Vagina (tissue), 2 donors: ENCODE measurements around the gene STEAP1B. TPM values are rescaled to one million over a fixed set of nuclear protein-coding genes. Genes with fewer than 3 reads are reported as not detected.
"Not testable (repeated sequence)": the region's sequence is repeated elsewhere in the genome, so short reads cannot be mapped to it uniquely, and the experiment has no call there.

Experiments
- DNase-seq, 2 donors: peaks; one replicate each; pipeline ENCODE4 v3.0.0-alpha.2; 2017; ENCODE audit errors: extremely low spot score in 2 of 2
- H3K27ac ChIP-seq: fragments of 200-600 bp; sonication (generic); one replicate; pipeline ENCODE4 v1.5.1; 2019
- H3K27me3 ChIP-seq: fragments of 200-600 bp; sonication (generic); one replicate; pipeline ENCODE4 v1.5.1; 2019
- H3K36me3 ChIP-seq, 2 donors: fragments of 200-600 bp; sonication (generic); one replicate each; pipeline ENCODE4 v1.5.1; 2017 to 2019
- H3K4me1 ChIP-seq: fragments of 200-600 bp; sonication (generic); one replicate; pipeline ENCODE4 v1.5.1; 2019
- H3K4me3 ChIP-seq, 2 donors: fragments of 200-600 bp; sonication (generic); 1 replicate in 1 of 2; 2 replicates in 1 of 2; pipeline ENCODE4 v1.5.1; 2016 to 2019
- H3K9me3 ChIP-seq: fragments of 200-600 bp; sonication (generic); one replicate; pipeline ENCODE4 v1.5.1; 2019
- POLR2A ChIP-seq, 2 donors: fragments of 450-650 bp; IDR thresholded peaks; one replicate each; pipeline ENCODE4 v1.6.1; 2017; ENCODE audit warnings: antibody characterized with exemption in 2 of 2, mild to moderate bottlenecking in 2 of 2, moderate library complexity in 2 of 2
- POLR2AphosphoS5 ChIP-seq, 2 donors: sonication (generic); formaldehyde crosslinking; IDR thresholded peaks; one replicate each; pipeline ENCODE4 v1.9.0; 2017; ENCODE audit warnings: antibody characterized with exemption in 2 of 2, mild to moderate bottlenecking in 2 of 2, low read depth in 1 of 2; ENCODE audit not compliant: insufficient read depth in 1 of 2
- intact Hi-C: fragments of 100-400 bp; cut with DNase I; formaldehyde crosslinking; loops from one replicate; pipeline ENCODE4 v1.15.1; 2023
- total RNA-seq: library from RNA; depleted of rRNA; stranded (reverse); fragments of >200 nt; gene quantifications from one replicate; pipeline ENCODE4 v1.2.3, GENCODE V29; 2016
- TF ChIP-seq, protein P1 (sequence below), 3 experiments: fragments of 450-650 bp in 2 of 3; fragments of 200-600 bp in 1 of 3; sonication (generic) in 1 of 3; IDR thresholded peaks; one replicate each; pipeline ENCODE4 v1.5.1; 2017 to 2019; ENCODE audit warnings: antibody characterized with exemption in 3 of 3, mild to moderate bottlenecking in 2 of 3, moderate library complexity in 2 of 3

STEAP1B gene
- total RNA-seq, 1 donor from 2014 or later: 8.8 TPM

- no peak for DNase-seq
- no peak overlapping the region for H3K4me3 ChIP-seq
- H3K36me3 ChIP-seq: no peaks in the 10 kb centered on the region
- peaks cover 24% of the 10 kb centered on the region for H3K4me1 ChIP-seq
- intact Hi-C loops: no loop called here
- H3K9me3 ChIP-seq: no peaks in the 10 kb centered on the region
- no peak for TF ChIP-seq POLR2A (IDR thresholded peaks at IDR 0.05)
- TF ChIP-seq, protein P1, sequence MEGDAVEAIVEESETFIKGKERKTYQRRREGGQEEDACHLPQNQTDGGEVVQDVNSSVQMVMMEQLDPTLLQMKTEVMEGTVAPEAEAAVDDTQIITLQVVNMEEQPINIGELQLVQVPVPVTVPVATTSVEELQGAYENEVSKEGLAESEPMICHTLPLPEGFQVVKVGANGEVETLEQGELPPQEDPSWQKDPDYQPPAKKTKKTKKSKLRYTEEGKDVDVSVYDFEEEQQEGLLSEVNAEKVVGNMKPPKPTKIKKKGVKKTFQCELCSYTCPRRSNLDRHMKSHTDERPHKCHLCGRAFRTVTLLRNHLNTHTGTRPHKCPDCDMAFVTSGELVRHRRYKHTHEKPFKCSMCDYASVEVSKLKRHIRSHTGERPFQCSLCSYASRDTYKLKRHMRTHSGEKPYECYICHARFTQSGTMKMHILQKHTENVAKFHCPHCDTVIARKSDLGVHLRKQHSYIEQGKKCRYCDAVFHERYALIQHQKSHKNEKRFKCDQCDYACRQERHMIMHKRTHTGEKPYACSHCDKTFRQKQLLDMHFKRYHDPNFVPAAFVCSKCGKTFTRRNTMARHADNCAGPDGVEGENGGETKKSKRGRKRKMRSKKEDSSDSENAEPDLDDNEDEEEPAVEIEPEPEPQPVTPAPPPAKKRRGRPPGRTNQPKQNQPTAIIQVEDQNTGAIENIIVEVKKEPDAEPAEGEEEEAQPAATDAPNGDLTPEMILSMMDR (IDR thresholded peaks at IDR 0.05): no peak
- no peak overlapping the region for H3K27ac ChIP-seq
- no peaks in the 10 kb centered on the region for H3K27me3 ChIP-seq
Measured at GRCh38 chr7:22441157-22441556, 58.8 kb downstream of the STEAP1B start.

- intact Hi-C loops: no loop called here
- Histone ChIP-seq H3K27me3 (no peaks in the 10 kb centered on the region), H3K4me1 (peaks cover 6% of the 10 kb centered on the region), H3K36me3 (no peaks in the 10 kb centered on the region), H3K27ac (no peak overlapping the region), H3K4me3 (no peak overlapping the region), H3K9me3 (no peaks in the 10 kb centered on the region)
- DNase-seq: no peak
- TF ChIP-seq, protein P1 (IDR thresholded peaks at IDR 0.05): no peak
- TF ChIP-seq POLR2A (IDR thresholded peaks at IDR 0.05) (no peak), POLR2AphosphoS5 (IDR thresholded peaks at IDR 0.05; ENCODE audit: insufficient read depth in 1 of 2, low read depth in 1 of 2) (no peak)
Measured at GRCh38 chr7:22438994-22439393, 61.0 kb downstream of the STEAP1B start.

- H3K27me3 ChIP-seq, intact Hi-C loops, H3K9me3 ChIP-seq, H3K4me3 ChIP-seq, DNase-seq, H3K36me3 ChIP-seq, H3K4me1 ChIP-seq, H3K27ac ChIP-seq: not testable (repeated sequence)
Measured at GRCh38 chr7:22436552-22436951, 63.4 kb downstream of the STEAP1B start.

- intact Hi-C loops: no loop called here
- DNase-seq: no peak
- Histone ChIP-seq H3K27me3 (no peaks in the 10 kb centered on the region), H3K9me3 (no peaks in the 10 kb centered on the region), H3K4me3 (no peak overlapping the region), H3K4me1 (peaks cover 7% of the 10 kb centered on the region), H3K36me3 (no peaks in the 10 kb centered on the region), H3K27ac (no peak overlapping the region)
- TF ChIP-seq POLR2A (IDR thresholded peaks at IDR 0.05): no peak
- no peak for TF ChIP-seq POLR2AphosphoS5 (IDR thresholded peaks at IDR 0.05; ENCODE audit: insufficient read depth in 1 of 2, low read depth in 1 of 2)
- TF ChIP-seq, protein P1 (IDR thresholded peaks at IDR 0.05): no peak
Measured at GRCh38 chr7:22435720-22436119, 64.3 kb downstream of the STEAP1B start.

DNA sequence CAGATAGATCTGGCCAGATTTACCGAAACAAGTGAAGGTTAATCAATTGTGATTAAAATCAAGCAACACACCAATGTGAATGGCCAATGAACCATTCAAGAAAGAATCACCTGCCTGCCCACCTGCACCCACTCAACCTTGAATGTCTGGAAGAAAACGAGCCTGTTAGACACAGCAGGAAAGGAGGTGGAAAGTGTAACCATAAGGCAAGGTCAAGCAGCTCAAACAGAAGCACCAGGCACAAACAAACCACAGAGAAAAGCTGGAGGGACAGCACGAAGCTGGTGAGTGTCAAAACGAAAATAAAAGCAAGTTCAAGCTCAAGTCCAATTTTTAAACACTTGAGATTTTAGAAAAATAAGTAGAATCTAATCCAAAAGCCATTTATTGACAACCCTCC is 64.9 kb downstream of the STEAP1B start:
- H3K4me3 ChIP-seq: no peak overlapping the region
- TF ChIP-seq POLR2A (IDR thresholded peaks at IDR 0.05) (no peak), POLR2AphosphoS5 (IDR thresholded peaks at IDR 0.05; ENCODE audit: insufficient read depth in 1 of 2, low read depth in 1 of 2) (no peak)
- TF ChIP-seq, protein P1 (IDR thresholded peaks at IDR 0.05): no peak
- H3K27ac ChIP-seq: no peak overlapping the region
- no peak for DNase-seq
- intact Hi-C loops: no loop called here
- H3K36me3 ChIP-seq: no peaks in the 10 kb centered on the region
- H3K27me3 ChIP-seq: no peaks in the 10 kb centered on the region
- H3K4me1 ChIP-seq: peaks cover 7% of the 10 kb centered on the region
- H3K9me3 ChIP-seq: no peaks in the 10 kb centered on the region
